Myocyte (in vitro differentiated cells): ENCODE measurements around the gene GPSM1. TPM values are rescaled to one million over a fixed set of nuclear protein-coding genes. Genes with fewer than 3 reads are reported as not detected.
A peak's percentile ranks its signal among the peaks of the same experiment; 100 is the strongest.
"Not testable (repeated sequence)": the region's sequence is repeated elsewhere in the genome, so short reads cannot be mapped to it uniquely, and the experiment has no call there.

Source experiments
- DNase-seq: peaks from one replicate; pipeline ENCODE4 v3.0.0-alpha.2; 2012; ENCODE audit warnings: low read depth
- total RNA-seq: library from RNA; depleted of rRNA; stranded (reverse); fragments of >200 nt; gene quantifications from 2 replicates; pipeline ENCODE4 v1.2.3, GENCODE V29; 2014

GPSM1 gene
- total RNA-seq, 1 donor from 2014 or later = 22.3 TPM

DNA sequence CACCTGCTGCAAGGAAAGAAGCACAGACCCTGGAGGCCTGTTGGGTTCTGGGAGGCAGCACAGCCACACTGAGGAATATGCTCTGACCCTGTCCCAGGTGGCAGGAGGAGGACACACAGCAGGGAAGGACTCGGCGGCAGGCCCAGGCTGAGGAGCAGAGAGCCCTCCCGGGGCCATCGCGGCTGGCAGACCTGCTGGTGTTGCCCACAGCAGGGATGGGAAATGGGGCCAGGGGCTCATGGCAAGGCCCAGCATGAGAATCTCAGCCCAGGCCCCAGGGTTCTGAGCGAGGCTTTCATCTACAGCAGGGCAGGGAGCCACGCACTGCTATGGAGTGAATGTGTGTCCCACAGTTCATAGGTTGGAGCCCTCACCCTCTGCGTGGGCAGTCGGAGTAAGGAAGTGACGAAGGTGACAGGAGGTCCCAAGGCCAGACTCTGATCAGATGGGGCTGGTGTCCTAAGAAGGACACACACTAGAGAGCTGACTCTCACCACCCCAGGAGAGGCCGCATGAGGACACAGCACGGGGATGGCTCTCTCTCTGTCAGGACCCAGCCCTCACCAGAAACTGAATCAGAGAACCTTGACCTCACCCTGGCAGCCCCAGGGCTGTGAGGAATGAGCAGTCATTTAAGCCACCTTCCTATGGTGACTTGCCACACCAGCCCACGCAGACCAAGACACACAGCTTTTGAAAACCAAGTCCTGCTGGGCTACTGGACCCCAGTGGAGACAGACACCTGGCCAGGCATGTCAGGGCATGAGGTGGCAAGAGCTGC, 10.3 kb upstream of the GPSM1 start:
- no peak for DNase-seq

DNA sequence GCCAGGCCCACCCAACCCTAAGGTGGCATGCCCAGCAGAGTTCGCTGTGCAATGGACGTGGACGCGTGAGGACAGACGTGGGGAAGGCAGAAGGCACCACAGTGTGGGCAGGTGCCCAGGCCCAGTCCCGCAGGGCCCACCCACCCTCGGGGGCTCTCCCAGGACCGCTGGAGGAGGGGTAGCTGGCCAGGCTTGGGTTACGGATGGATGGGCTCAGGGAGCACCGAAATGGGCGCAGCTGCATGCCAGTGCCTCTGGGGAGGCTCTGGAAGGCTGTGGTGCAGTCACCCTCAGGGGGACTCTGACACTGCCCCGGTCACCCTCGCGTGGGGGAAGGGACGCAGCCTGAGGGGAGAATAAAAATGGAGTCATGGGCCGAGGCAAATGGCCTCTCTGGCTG, 9.6 kb upstream of the GPSM1 start:
- DNase-seq = no peak

DNA sequence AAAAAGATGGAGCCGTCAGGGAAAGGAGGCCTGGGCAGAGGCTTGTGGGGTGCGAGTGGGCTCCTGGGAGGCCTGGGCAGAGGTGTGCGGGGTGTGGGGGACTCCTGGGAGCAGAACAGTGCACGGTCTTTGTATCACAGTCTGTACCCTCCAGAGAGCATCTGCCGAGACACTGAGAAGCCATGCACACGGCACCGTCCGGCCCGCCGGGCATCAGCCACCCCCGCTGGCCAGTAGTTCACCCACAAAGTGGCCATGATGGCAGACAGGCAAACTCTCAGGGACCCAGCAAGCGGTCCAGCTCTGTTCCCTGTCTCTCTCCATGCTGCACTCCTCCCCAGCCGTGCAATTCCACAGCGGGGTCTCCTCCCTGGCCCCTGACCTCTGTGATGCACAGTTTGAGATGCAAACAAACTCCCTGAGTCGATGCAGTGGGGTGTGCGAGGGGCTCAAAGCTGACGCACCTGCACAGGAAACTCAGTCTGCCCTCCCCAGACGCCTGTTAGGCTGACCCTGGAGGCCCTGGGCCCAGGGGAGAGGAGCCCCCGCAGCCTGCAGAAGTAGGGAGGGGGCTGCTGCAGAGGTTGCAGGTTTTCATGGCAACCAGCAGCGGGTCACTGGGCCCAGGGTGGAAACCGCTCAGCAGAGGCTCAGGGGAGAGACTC, 9.1 kb upstream of the GPSM1 start:
- no peak for DNase-seq

DNA sequence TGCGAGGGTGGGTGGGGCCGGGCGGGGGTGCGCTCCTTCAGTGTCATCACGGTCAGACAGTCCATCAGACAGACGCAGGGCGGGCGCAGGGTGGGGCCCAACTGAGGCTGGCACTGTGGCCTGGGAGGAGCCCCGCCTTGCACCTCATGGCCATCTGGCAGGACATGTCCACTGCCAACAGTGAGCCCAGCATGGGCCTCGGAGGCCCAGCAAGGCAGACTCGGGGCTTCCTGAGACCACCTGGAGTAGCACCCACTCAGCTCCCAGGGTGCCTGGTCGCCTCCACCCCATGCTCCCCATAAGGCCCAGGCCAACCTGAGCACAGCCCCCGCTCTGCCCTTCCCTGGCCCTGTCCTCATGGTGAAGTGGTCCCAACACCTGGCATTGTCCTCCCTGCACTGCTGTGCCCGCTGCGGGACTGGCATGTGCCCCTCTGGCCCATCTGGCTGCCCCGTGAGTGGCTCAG, 8.5 kb upstream of the GPSM1 start:
- DNase-seq = no peak

DNA sequence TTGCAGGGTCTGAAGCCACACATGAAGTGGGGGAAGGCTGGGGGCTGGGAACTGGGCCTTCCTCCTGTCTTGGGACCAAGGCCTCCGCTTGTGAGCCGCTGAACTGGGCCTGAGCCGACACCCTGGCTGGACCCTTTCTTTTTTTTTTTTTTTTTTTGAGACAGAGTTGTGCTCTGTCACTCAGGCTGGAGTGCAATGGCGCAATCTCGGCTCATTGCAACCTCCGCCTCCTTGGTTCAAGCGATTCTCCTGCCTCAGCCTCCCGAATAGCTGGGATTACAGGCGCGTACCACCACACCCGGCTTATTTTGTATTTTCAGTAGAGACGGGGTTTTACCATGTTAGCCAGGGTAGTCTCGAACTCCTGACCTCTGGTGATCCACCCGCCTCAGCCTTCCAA, 8.1 kb upstream of the GPSM1 start:
- not testable (repeated sequence) for DNase-seq

DNA sequence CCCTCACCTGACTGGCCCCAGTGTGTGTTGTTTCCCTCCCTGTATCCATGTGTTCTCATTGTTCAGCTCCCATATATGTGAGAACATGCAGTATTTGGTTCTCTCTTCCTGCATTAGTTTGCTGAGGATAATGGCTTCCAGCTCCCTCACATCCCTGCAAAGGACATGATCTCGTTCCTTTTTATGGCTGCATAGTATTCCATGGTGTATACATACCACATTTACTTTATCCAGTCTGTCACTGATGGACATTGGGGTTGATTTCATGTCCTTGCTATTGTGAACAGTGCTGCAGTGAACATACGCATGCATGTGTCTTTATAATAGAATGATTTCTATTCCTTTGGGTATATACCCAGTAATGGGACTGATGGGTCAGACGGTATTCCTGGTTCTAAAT, 7.4 kb upstream of the GPSM1 start:
- not testable (repeated sequence) for DNase-seq

DNA sequence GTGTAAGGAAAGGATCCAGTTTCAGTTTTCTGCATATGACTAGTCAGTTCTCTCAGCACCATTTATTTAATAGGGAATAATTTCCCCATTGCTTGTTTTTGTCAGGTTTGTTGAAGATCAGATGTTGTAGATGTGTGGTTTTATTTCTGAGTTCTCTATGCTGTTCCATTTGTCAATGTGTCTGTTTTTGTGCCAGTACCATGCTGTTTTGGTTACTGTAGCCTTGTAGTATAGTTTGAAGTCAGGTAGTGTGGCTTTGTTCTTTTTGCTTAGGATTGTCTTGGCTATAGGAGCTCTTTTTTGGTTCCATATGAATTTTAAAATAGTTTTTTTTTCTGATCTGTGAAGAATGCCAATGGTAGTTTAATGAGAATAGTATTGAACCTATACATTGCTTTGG, 6.4 kb upstream of the GPSM1 start:
- not testable (repeated sequence) for DNase-seq

DNA sequence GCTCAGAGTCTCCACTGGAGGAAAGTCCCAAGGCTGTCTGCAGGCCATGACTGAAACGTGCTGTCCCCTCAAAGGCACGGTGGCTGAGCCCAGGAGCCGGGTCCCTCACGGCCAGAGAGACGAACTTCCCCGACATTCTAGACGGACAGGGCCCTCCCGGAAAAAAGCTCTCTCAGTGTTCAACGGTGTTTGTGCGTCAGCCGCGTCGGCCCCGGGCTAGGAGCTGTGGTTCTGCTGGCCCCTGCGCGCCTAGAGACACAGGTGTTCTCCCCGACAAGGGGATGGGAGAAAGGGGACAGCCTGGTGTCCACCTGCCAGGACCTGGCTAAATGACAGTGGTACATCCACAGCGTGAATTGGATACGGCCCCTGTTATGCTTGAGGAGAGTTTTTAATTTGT, 5.8 kb upstream of the GPSM1 start:
- DNase-seq = no peak

DNA sequence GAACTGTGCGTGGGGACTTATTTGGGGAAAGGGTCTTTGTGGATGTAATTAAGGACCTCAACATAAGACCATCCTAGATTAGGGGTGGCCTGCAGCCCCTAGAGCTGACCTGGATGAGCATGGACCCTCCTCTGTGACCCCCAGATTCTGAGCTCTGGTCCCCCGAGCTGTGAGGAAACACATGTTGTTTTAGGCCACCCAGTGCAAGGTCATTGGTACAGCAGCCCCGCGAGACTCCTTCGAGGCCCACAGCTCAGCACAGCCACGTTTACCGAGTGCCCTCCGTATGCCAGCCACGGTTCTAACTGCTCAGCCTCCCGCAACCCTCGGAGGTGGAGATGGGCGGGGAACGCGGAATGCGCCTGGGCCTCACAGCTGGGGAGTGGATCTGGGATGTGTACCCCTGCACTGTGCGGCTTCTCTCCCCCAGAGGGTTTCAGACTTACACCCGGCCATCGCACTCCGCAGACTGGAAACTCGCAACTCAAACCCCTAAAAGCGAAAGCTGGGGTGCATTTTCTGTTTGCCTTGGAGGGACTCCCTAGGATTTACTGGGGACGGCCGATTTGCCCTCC, 4.5 kb upstream of the GPSM1 start:
- DNase-seq = no peak

DNA sequence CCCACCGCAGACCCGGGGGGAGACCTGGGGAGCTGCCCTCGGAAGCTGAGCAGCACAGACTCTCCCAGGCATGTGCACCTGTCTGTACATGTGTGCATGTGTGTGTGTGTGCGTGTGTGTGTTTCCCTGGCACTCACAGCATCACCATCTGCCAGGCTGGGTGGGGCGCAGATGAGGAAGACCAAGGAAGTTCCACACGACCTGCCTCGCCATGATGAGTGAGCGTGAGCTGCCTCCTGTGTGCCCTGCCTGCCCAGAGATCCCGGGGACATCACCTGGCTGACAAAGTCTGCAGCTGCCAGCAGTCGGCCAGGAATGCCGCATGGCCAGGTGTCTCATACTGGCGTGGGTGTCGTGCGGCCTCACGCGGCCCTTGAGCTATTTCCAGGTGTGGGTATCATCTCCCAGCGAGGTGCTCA, 4.0 kb upstream of the GPSM1 start:
- DNase-seq = peak; percentile 22

DNA sequence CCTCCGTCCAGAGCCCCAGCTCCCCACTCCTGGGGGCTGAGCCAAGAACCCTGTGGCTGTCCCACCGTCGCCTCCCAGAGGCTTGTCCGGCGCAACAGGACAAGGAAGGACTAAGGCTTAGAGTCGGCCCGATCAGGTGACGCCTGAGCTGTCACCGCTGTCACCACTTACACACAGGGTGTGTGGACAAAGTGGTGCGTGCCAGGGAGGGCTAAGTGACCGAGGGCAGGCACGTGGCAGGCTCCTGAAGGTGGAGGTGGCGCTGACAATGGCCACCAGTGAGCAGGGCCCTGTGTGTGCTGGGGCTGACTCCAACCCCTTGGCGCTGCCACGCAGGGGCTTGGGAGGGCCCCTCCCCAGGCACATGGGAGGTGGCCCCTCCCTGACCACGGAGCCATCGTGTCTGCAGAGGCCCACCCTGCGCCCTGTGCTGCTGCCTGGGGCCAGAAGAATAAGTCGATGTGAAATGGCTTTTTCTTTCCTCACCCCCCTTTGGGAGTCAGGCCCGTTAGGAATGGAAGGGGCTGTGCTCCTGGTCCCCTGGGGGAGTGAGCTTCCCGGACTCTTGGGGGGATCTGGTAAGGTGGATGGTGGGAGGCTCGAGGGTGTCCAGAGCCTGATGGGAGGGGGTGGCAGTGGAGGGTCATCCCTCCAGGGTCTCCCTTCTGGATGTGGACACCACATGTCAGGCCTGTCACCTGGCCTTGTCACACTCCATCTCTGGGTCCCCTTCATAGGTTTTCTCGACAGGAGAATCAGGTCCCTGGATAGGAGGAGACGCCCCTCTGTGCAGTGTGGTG, 2.6 kb upstream of the GPSM1 start:
- no peak for DNase-seq

DNA sequence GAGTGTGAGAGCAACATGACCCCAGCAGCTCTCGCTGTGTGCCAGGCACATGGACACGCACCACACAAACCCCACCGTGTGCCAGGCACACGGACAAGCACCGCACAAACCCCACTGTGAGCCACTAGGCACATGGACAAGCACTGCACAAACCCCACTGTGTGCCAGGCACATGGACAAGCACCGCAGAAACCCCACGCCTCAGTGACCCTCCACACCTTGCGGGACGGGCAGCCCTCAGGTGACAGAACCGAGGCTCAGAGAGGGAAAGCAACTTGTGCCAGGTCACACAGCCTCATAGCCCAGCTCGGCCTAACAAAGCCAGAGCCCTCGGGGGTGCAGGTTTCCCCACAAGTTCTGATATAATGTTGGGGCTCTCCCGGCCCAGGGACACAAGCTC, 2.0 kb upstream of the GPSM1 start:
- no peak for DNase-seq

DNA sequence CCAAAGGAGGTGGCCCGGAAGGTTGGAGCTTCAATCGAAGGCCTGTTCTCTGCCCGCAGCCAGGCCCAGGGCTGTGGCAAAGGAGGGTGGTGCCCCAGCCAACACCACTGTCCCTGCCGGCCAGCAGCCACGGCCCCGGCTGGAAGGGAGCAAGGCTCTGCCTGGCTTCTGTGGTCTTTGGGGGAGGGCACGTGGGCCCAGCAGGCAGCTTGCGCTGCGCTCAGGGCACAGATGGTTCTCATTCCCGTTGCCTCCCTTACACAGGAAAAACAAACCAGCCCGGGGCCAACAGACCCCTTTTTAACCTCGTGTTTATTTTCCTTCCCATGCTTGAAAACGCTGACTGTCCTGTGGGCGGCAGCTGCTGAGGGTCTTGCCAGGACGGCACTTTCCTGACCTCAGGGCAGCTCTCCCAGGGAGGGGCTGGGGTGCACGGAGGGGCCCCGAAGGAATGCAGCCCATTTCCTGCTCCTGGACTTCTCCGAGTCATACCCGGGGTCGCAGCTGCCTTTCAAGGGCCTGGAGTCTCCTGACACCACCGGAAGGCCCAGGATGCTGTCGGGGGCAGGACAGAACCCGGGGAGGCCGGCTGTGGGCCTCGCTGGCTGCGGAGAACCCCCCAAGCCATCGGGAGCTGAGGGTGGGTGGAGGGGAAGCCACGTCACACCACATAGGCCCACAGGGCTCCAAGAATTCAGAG, 1.1 kb upstream of the GPSM1 start:
- DNase-seq = no peak

DNA sequence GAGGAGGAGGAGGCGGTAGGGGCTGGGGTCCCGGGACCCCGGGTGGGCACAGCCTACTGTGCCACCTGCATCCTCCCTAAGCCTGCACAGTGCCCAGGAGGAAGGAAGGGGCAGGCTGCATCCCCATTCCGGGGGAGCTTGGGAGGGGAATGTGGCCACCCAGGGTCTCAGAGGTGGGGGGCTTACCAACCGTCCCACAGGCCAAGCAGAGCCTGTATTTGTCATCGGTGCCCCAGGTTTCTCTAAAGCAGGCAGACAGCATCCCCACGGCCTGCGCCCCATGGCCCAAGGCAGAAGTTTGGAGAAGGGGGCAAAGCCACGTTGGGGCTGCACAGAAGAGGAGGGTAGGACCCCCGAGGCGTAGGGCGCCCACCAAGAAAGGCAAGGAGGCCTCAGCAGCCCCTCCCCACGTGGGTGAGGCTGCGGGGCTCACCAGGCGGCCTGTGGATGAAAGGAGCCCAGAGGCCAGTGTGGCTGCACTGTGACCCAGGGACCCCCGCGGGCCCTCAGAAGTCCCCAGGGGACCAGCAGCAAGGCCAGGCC, 507 bp upstream of the GPSM1 start:
- DNase-seq = no peak

DNA sequence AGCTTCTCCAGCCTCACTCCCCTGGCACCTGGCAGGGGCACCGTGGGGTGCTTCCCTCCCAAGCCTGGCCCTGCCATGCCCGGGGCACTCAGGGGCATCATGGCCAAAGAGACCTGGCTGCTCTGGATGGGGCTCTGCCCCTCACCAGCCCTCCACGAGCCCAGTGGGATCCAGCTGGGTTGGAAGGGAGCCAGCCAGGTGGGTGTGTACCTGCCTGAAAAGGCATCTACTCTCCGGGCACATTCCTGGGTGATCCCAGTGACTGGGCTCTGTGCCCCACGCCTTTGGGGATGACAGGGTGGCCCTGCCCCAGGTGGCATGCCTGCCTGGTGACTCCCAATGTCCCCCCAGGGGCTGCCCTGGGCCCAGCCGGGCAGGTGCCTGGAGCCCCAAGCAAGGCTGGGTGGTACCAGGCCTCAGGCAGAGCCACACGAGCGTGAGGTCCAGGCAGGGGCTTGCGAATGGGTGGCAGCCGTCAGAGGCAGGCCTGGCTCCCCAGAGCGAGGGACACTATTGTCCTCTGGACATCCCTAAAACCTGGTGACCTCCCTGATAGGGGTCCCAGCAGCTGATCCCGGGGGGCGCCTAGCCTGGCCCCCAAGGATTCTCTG, 777 bp downstream of the GPSM1 start:
- no peak for DNase-seq

DNA sequence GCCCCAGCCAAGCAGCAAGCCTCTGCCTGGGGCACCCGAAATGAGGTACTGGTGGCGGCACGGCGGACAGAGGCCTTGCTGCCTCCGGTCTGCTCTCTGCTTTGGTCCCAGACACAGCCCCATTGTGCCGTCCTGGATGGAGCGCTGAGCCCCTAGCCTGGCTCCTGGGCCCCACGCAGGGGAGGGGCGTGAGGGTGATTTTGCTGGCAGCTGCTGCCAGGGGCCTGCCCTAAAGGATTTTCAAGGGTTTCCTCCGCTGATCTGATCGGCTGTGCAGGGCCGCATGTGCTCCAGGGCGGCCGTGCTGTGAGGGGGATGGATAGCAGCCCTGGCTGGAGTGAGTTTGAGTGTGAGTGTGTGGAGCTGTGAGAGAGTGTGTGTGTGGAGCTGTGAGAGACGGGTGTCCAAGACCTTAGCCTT, 1.3 kb downstream of the GPSM1 start:
- peak; percentile 46 for DNase-seq

DNA sequence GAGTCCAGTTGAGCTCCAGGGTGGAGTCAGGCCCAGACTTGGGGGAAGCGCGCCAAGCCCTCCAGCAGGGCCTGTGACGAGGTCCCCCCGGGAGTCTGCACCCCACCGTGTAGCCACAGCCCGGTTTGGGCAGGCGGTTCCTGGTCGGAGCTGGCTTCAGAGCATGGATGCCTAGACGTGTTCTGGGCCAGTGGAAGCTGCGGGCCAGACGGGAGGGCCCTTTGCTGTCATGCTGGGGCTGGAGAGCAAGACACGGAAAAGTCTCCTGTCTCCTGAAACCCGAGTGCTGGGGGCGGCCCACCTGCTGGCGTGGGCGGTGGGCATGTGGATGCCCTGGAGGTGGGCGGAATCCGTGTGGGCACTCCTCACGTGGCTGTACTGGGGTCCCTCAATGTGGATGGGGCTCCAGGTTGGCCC, 1.9 kb downstream of the GPSM1 start:
- no peak for DNase-seq

DNA sequence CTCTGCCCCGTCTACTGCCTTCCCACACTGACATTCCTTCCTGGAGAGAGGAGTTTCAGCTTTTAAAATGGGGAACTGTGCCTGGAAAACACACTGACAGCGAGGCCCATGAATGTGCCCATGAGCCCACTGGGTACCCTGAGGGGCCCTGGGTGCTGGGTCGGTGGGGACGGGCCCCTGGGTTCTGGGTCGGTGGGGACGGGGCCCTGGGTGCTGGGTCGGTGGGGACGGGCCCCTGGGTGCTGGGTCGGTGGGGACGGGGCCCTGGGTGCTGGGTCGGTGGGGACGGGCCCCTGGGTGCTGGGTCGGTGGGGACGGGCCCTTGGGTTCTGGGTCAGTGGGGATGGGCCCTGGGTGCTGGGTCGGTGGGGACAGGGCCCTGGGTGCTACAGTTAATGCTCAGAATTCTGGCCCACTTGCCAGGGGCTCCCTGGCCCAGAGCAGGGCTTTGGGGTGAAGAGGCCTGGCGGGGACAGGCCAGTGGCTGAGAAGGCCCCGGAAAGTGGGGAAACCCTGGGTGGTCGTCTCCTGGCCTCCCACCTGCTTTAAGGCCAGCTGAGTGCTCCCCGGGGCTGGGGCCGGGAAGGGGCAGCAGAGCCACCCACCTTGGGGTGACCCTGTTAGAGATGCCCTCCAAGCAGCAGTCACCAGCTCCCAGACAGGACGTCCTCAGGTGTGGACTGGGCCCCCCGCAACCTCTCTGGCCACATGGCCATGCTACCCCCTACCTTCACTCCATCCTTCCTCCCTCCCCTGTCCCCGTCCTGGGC, 2.5 kb downstream of the GPSM1 start:
- DNase-seq = no peak

DNA sequence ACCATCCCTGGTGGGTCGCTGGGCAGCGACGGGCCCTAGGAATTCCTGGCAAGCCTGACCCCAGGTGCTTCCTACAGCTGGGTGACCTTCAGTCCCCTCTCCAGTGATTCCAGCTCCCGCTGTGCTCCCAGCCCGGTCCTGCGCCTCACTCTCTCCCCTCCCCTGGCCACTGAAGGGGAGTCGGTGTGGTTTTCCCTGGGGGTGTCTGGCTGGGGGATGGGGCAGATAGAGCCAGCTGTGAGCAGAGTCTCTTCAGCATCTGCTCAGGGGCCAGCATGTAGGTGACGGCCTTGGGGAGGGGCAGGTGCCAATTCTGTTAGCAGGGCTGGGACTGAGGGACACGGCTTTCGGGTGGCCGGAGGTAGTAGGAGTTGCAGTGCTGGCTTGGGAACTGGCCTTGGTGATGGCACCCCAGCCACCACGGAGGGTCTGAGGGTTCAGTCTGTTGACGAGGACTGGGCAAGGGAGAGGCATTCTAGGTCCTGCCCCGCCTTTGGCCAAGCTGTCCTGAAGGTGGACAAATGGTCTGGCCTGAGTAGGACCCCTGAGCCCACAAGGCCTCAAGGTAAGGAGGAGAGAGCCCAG, 3.2 kb downstream of the GPSM1 start:
- no peak for DNase-seq
